ENCODE results near the gene TMEM131L. TPM values are rescaled to one million over a fixed set of nuclear protein-coding genes. Genes with fewer than 3 reads are reported as not detected.

TMEM131L gene
- total RNA-seq, 1 experiment from 2014 or later = 14.6 TPM

GRCh38 chr4:153514001-153514526, 47.9 kb downstream of the TMEM131L start:
- Histone ChIP-seq H2BK15ac (ENCODE audit: low read depth, low read length) (no peak overlapping the region), H3K79me1 (ENCODE audit: insufficient read depth, low read depth, low read length, poor library complexity, severe bottlenecking) (no peaks in the 10 kb centered on the region), H3K27ac (ENCODE audit: insufficient read length, low read depth, low read length) (no peak overlapping the region), H3K23ac (ENCODE audit: insufficient read length, low read depth, low read length) (no peak overlapping the region), H3K14ac (ENCODE audit: insufficient read depth, low read length) (no peak overlapping the region), H3T11ph (ENCODE audit: low read length) (no peak overlapping the region), H2AFZ (ENCODE audit: low read length) (no peak overlapping the region), H3K18ac (ENCODE audit: insufficient read length, low read depth, low read length) (no peak overlapping the region), H4K8ac (replicated peaks; ENCODE audit: insufficient read length, low read depth, low read length) (no peak overlapping the region), H3K4me2 (ENCODE audit: insufficient read depth, insufficient read length, low read length) (no peak overlapping the region), H4K20me1 (ENCODE audit: control insufficient read depth, insufficient read depth, insufficient read length) (no peaks in the 10 kb centered on the region), H3K23me2 (ENCODE audit: insufficient read length, low read depth, low read length, poor library complexity, severe bottlenecking) (no peaks in the 10 kb centered on the region), H2BK120ac (ENCODE audit: low read depth, low read length, poor library complexity, severe bottlenecking) (no peak overlapping the region), H3K79me2 (ENCODE audit: insufficient read depth, low read length) (no peaks in the 10 kb centered on the region), H3K9me3 (ENCODE audit: control insufficient read depth, low read depth, low read length) (no peaks in the 10 kb centered on the region), H3K56ac (ENCODE audit: insufficient read length, low read depth, low read length) (no peak overlapping the region), H2AK5ac (ENCODE audit: insufficient read length, low read length) (no peak overlapping the region), H4K5ac (ENCODE audit: insufficient read length, low read depth, low read length) (no peak overlapping the region), H3K9ac (ENCODE audit: extremely low read depth, insufficient read length, low read length) (no peak overlapping the region), H2BK20ac (ENCODE audit: low read depth, low read length, poor library complexity, severe bottlenecking) (no peak overlapping the region), H3K4me1 (ENCODE audit: insufficient read depth, low read length) (peaks cover 9% of the 10 kb centered on the region; the same call in 1 of the 2 replicates), H2BK5ac (ENCODE audit: insufficient read length, low read length) (no peak overlapping the region), H3K4ac (ENCODE audit: low read depth, low read length) (no peak overlapping the region), H2BK12ac (ENCODE audit: insufficient read length, low read depth, low read length) (no peak overlapping the region), H4K91ac (ENCODE audit: insufficient read length, low read depth, low read length) (no peak overlapping the region), H3K27me3 (ENCODE audit: insufficient read depth, low read length) (no peaks in the 10 kb centered on the region)
- Mint-ChIP-seq H3K27me3 (ENCODE audit: low read depth) (no peaks in the 10 kb centered on the region), H3K4me3 (no peak overlapping the region), H3K36me3 (ENCODE audit: insufficient read depth in 1 of 3, low read depth in 3 of 3) (peaks cover 8 to 14% (median 13%) of the 10 kb centered on the region in 3 experiments), H3K9me3 (peaks cover 2 to 3% of the 10 kb centered on the region in 2 experiments; a peak in 2 of 5 replicates), H3K4me1 (peaks cover 28 to 32% of the 10 kb centered on the region in 2 experiments), H3K27ac (no peak overlapping the region)
- no CpG with 5 or more reads among the region's 3 CpGs for WGBS (ENCODE audit: extremely low coverage, insufficient read length, low lambda C conversion rate)
- no peak for DNase-seq
- TF ChIP-seq CTCF (conservative IDR thresholded peaks at IDR 0.05) = no peak

Data from H9 (cell line).